Right hindlimb (tissue), 1 donor: ENCODE measurements around the gene ST6GALNAC1.
"Not testable (repeated sequence)": the region's sequence is repeated elsewhere in the genome, so short reads cannot be mapped to it uniquely, and the experiment has no call there.

Source experiments
- DNase-seq: peaks from one replicate; pipeline ENCODE4 v3.0.0-alpha.2; 2018

ST6GALNAC1 gene

DNA sequence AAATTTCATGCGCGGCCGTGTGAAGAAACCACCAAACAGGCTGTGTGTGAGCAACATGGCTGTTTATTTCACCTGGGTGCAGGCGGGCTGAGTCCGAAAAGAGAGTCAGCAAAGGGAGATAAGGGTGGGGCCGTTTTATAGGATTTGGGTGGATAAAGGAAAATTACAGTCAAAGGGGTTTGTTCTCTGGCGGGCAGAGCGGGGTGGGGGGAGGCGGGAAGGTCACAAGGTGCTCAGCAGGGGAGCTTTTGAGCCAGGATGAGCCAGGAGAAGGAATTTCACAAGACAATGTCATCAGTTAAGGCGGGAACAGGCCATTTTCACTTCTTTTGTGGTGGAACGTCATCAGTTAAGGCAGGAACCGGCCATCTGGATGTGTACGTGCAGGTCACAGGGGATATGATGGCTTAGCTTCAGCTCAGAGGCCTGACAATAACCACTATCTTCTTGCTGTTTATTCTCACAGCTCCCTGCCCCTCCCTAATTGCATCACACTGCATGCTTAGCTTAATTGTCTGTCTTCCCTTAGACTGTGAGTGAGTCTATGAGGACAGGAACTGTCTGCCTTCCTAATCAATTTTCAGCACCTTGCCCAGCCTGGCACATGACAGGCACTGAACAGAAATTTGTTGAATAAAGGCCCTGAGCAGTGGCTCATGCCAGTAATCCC, 32.3 kb downstream of the ST6GALNAC1 start:
- not testable (repeated sequence) for DNase-seq

DNA sequence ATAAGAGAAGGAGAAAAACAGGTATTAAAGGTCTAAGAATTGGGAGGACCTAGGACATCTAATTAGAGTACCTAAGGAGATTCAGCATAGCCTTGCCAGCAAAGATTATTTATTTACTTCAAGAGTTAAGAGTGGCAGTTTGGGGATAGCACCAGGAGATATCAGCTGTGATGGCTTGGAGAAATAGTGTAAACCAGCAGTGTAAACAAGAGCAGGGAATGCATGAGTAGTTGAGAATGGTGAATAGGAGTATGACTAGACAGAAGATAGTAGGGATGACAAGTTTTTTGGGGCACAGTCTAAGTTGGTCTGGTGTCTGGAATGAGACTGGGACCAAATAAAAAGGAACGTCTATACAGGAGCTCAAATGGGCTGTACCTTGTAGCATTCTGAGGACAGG, 36.9 kb downstream of the ST6GALNAC1 start:
- DNase-seq = not testable (repeated sequence)

DNA sequence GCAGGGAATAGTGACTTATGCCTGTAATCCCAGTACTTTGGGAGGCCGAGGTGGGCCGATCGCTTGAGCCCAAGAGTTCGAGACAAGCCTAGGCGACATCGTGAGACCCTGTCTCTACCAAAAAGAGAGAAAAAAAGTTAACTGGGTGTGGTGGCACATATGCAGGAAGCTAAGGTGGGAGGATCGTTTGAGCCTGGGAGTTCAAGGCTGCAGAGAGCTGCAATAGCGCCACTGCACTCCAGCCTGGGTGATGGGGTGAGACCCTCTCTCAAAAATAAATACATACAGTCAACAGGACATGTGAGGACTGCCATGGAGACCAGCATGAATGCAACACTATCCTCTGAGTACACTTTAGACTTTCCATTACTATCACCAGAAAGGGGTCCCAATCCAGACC, 42.5 kb downstream of the ST6GALNAC1 start:
- no peak for DNase-seq

DNA sequence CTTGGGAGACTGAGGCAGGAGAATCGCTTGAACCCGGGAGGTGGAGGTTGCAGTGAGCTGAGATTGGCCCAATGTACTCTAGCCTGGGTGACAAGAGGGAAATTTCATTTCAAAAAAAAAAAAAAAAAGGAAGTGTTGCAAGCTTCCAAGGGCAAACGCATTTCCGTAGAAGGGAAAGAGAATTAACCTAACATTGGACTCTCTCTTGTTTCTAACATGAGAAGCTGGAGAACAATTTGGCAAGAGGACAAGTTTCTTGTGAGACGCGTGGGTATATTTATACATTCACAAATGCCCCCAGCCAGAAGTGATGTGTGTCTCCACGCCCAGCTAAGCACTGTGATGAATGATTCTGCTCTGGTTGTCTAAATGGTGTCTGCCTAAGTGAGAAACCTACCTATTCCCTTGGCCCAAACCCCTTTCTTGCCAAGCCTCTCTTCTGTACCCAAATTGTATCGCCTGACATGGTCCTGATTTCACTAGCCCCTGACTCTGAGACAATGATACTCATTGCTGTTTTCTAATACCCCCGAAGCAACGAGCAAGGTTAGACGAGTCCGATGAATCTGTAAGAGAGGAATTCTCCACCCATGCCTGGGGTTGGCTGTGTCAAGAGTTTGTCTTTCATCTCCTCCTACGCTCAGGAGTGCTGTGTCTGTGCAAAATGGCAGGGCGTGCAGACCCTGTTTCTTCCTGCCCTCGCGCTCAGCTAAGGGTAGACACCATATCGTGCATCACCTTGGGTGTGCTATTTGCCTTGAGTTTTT, 43.7 kb downstream of the ST6GALNAC1 start:
- DNase-seq = no peak

DNA sequence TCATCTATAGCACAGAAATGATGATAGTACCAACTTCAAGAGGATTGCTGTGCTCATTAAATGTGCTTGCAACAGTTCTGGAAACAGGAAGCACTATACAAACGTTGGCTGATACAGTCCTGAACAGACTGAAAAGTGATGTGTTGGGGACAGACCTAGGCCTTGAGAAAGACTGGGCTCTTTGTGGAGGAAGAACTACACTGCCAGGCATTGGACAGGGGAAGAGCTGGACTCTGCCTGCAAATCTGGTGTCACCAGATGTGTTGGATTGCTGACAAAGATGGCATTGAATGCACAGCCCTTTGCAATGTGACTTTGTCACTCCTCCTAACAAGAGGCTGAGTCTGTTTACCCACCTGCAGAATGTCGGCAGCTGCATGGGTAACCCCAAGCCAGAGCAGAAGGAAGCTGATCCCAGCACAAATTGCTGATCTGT, 45.5 kb downstream of the ST6GALNAC1 start:
- DNase-seq = no peak

DNA sequence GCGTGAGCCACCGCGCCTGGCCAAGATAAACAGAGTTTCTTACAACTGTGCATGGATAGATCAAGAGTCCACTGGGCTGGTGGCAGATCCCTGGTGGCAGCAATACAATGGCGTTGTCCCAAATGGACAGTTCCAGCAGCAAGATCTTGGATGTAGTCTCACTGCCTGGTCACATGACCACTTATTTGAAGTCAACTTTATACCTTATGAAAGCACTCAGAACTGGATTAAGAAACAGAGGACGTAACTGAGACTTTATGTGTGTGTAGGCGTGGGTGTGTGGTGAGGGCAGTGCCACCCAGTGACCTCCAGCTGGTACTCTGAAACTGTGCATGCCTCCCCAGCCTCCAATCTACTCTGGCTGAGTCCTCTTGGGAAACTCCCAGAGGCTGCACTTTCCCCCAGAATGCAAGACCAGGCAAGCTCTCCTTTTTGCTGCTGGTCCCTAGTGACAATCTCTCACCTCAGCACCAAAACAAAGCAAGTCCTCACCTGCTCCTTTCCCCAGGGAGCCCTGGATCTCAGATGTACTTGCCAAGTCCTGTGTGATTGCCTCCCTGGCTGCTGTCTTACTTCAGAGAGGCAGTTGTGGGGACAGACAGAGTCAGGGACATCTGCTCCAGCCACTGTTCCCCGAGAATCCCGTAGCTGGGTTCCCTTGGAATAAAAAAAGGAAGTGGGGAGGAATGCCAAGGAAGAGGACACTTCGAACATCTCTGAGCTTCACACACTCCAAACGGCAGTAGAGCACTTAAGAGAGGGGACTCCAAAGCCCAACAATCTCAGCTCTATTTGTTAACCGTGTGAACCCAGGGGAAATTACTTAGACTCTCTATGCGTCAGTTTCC, 46.2 kb downstream of the ST6GALNAC1 start:
- DNase-seq = no peak

DNA sequence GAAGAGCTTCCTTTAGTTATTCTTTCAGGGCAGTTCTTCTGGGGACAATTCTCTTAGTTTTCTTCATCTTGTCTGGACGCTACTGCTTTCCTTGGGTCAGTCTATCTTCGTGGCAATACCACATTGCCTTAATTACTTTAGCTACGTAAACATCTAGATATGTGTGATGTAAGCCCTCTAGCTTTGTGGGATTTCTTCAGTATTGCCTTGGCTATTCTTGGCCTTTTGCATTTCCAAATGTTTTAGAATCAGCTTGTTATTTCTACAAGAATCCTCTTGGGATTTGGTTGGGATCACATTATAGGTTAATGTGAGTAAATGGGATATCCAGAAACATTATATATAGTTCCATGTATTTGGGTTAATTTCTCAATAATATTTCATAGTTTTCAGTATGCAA, 48.9 kb downstream of the ST6GALNAC1 start:
- no peak for DNase-seq

DNA sequence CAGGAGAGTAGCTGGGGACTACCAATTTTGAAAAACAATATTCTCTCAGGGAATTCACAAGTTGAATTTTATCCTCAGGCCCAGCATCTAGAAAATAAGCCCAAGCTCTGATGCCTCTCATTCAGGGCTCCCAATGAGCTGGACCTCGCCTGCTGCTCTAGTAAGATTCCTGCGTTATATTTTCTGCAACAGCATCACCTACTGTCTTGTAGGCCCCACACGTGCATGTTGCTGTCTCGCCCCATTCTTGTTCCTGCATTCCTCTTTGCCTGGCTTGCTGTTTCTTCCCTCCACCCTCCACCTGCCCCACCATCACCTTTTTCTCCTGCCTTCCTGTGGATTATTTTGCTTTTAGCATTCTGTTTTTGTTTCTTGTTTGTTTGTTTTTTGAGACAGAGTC, 49.6 kb downstream of the ST6GALNAC1 start:
- DNase-seq = no peak

DNA sequence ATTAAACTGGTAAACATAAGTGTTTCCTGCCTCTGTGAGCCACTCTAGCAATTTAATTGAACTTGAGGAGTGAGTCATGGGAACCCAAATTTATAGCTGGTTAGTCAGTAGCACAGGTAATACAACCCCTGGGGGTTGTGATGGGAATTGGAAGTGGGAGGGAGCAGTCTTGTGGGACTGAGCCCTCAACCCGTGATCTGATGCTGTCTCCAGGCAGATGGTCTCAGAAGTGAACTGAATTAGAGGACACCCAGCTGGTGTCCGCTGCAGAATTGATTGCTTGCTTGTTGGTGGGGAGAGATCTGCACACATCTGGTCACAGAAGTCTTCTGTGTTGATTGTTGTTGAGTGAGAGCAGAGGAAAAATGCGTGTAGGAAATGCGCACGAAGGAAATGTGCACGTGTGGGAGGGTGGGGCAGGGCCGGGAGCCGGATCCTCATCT, 50.2 kb downstream of the ST6GALNAC1 start:
- DNase-seq = no peak

DNA sequence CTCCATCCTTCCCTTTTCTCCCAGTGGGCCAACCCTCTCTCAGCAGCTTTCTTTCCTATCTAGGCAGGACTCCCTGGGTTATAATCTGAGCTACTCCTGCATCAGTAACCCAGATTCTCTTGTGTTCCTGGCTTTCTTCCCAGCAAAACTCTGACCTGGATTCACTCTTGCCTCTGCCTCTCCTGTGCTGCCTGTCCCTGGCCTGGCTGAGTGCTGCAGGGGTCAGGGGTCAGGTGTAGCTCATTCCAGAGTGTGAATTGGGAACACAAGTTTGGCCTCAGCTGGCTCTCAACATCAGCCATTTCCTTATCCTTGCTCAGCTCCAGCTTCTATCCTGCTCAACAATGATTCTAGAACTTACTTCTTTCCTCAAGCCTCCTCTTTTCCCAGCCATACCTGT, 55.4 kb downstream of the ST6GALNAC1 start:
- no peak for DNase-seq

DNA sequence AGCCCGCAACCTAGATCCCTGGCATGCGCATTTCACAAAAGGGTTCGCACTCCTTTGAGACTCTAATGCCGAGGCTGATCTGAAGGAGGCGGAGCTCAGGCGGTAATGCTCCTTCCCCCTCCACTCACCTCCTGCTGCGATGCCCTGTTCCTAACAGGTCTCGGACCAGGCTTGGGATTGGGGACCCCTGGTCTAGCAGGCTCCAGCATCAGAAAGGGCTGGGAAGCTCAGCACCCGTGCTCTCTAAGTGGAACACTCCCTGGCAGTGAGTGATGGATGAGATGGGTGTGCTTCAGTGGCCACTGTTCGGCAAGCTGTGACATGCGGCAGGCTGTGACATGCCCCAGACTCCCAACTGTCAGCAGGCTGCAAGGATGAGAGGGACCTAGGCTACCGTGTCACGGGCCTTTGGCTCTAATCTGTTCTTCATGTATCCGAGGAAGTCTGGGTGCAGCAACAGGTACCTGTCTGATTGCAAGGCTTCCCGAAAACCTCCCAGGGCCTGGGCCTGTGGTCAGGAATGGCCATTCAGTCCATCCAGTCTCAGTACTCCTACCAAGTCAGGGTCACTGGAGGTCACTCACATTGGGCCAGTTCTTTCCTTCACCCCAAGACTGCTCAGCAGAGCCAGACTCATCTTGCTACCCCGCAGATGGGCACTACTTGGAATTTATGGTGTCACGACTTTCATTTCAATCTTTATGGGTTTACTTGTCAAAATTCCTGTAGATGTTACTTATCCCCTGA, 56.6 kb downstream of the ST6GALNAC1 start:
- no peak for DNase-seq

DNA sequence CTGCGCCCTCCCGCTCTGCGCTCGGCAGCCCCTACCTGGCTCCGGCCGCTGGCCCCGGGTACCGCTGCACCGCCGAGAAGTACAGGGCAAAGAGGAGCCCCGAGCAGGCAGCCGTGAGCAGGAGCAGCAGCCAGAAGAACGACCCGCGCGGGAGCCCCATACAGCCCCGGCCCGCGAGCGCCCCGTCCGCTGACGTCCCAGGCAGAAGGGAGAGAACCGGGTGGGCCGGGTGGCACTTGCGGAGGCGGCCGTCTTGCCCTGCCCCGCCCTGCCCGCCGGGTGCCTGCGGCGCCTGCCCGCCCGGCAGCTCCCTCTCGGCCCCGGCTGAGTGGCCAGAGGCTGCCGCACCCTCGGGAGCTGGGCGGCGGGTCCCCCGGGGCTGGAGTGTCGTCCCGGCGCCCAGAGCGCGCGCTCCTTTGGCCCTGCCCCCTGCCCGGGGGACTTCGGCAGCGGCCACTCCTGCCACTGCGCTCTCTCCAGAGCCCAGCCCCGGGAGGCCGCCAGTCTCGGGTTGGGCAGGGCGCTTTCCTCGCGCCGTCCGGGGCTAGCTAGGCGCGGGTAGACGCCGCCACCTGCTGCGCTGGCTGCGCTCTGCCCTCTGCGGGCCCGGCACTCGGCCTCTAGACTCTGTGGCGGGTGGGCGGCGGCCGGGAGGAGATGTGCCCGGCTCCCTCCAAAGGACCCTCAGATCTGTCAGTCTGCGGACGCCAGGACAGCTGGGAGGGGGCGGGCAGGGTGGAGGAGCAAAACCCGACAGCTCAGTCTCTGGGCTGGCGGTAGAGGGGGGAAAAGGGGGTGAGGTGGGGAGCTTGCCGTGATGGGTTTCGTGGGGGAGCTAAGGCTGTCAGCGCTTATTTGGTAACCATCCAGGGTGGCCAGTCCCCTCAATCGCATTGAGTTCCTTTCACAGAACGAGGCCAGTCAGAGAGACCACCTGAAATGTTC, 57.6 kb downstream of the ST6GALNAC1 start, which contains the start of gene ST6GALNAC2:
ST6GALNAC2 (minus strand) TSS at position 212 of the 945 bp plus-strand sequence; CDS start at position 160, 52 bp downstream.
- DNase-seq = peak; percentile 48

DNA sequence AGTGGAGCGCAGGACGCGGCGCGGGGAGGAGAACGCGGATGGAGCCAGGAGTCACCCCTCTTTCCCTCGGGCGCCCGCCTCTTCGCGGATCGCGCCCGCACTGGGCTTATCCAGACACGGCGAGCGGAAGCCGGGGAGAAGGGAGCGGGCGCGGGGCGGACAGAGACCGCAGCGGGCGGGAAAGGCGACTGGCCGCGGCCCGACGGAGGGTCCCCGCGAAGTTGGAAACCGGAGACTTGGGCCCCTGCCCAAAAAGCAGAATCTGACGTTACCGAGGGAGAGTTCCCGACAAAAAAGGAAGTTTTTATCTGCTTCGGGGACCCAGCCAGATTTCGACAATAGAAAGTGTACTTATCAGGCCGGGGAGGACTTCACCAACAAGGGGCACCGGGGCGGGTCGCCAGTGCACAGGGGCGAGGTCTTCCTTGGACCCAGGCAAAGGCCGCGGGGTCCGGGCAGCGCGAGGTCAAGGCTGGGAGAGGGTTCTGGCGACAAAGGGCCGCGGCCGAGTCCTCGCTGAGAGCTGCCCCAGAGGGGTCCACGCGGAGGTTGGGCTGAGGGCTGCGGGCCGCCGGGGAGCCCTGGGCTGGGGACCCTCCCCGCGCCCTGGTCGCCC, 58.4 kb downstream of the ST6GALNAC1 start:
- peak; percentile 36 for DNase-seq

DNA sequence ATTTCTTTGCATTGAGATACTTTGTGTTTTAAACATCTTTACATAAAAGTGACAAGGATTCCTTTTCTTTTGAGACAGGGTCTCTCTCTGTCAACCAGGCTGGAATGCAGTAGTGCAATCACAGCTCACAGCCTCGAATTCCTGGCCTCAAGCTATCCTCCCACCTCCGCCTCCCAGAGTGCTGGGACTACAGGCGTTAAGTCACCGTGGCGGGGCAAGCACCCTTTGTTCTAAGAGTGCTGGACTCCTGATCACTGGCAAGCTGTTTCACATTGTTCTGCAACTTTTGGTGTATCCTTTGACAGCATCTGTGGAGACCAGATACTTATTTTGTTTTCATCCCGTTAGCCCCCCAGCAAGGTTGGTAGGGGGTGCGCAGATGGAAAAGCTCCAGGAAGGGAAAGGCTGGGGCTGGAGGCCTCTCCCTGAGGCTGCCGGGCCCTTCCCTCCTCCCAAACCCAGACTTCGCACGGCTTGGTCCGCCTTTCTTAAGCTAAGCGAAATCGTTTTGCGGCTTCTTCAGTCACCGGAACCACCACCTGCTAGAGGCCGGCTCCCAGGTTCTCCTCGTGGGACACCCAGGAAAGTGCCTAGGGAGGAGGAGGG, 59.0 kb downstream of the ST6GALNAC1 start:
- no peak for DNase-seq

DNA sequence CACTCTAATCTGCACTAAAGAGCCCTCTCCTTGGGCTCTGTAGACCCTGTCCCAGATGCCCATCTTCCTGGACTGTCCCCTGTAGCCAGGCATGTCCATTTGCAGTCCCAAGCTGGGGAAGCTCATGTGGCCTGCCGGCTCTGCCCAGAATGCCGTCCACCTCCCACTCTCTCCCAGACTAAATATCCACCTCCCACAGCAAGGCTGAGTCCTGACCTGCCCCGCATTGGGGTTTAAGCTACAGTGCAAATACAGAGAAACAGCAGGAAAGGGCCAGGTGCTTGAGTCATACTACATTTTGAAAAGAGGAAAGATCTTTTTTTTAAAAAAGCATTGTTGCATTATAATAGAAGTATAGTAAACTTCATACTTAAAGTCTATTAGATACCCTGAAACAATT, 60.9 kb downstream of the ST6GALNAC1 start:
- no peak for DNase-seq

DNA sequence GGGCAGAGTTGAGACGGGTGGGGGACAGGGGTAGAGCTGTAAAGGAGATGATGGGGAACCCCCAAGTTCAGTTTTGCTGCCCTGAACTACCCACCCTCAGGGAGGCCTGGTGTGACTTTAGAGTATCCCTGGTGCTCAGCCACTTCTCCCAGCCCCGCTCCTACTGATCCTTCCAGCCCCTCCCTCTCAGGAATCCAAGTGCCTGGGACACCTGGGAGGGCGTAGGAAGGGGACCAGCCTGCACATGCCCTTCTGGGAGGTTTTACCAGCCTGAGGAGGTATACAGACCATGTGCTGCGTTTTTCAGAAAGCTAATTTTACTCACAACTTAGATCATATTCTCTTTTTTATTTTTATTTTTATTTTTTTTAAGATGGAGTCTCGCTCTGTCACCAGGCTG, 62.0 kb downstream of the ST6GALNAC1 start:
- no peak for DNase-seq

DNA sequence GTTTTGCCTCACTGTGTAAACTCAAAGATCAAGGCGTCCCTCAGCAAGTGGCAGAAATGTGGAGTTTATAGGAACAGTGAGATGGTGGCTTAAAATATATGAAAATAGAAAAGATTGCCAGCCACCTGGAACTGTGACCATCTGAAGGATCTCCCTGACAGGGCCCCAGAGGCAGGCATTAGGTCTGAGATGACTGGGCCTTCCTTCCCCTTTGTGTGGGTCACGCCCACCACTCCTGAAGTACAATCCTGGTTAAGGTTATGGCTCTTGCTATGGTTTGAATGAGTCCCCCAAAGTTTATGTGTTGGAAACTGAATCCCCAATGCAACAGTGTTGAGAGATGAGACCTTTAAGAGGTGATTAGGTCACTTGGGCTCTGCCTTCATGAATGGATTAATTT, 64.3 kb downstream of the ST6GALNAC1 start:
- no peak for DNase-seq

DNA sequence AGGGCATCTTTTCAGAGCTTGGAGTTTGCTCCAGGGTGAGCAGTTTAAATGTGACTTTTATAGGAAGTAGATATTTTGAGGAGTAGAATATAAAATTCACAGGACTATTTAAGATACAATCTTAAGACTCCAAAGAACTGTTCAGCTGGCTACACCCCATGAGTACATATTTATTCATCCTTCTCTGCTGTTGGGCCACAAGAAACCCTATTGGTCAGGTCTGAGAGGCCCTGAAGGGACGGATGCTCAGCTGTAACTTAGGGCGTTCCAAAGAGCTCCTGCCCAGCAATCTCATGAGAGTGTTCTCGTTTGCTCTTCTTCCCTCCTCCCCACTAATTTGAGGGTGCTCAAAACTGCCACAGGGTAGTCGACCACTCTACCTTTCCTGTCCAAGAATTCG, 65.2 kb downstream of the ST6GALNAC1 start:
- no peak for DNase-seq

DNA sequence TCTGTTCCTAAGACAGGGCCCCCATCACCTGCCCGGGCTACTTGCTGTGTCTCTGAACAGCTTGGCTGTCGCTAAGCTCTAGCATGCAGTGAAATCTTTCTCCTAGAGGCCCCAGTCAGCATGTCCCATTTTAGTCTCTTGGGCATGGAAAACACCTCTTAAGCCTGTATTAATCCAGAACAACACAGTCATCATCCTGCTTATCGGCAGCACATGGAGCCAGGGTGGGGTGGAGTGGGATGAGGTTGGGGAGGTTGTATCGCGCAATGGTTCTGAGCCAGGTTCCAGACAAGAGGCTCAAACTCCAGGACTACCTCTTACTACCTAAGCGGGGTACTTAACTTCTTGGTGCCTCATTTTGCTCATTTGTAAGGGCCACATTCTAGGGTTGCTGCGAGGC, 65.7 kb downstream of the ST6GALNAC1 start:
- DNase-seq = no peak

DNA sequence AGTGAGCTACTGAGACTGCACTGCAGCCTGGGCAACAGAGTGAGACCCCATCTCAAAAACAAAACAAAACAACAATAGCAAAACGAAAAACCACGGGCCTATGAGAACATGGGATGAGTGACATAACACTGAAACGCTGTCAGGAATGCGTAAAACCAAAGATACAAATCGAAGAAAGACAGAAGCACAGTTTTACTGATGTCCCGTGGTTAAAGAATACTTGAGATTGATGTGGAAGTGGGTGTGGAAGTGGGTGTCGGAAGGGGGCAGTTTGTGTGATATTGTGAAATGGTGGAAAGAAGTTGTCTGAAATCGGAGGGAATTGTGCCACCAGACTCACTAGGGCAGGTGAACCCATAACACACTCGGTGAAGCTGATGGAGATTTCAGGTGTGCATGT, 67.4 kb downstream of the ST6GALNAC1 start:
- no peak for DNase-seq

DNA sequence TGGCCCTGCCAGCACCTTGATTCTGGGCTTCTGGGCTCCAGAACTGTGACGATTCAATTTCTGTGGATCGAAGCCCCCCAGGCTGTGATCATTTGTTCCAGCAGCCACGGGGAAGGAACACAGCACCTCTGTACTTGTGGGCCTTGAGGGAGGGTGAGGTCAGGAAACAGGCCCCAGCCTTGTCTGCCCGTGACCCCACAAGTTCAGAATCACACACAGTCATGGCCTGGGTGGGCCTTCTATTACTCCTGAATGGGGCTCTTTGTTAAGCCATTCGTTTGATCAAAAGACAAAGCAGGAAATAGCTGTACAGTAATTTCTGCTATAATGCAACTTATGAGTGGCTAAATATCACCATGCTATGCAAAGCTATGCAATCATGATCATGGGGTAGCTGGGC, 68.0 kb downstream of the ST6GALNAC1 start:
- DNase-seq = no peak
